Lower lobe of right lung (tissue), 2 donors: ENCODE results near the gene CCDC92. TPM values are rescaled to one million over a fixed set of nuclear protein-coding genes. Genes with fewer than 3 reads are reported as not detected.
"Not testable (repeated sequence)": the region's sequence is repeated elsewhere in the genome, so short reads cannot be mapped to it uniquely, and the experiment has no call there.

Source experiments
- ATAC-seq, 2 donors: fragments of 200-7000 bp; cut with Tn5 transposase; one replicate each; pipeline ENCODE4 v1.9.1; 2020 to 2022; ENCODE audit warnings: mild to moderate bottlenecking in 2 of 2, moderate library complexity in 2 of 2
- DNase-seq: peaks from one replicate; pipeline ENCODE4 v3.0.0-alpha.2; 2020
- H3K27ac ChIP-seq: fragments of 200-600 bp; one replicate; pipeline ENCODE4 v1.8.0; 2022
- H3K27me3 ChIP-seq: fragments of 200-600 bp; one replicate; pipeline ENCODE4 v1.8.0; 2022; ENCODE audit warnings: low read depth
- H3K36me3 ChIP-seq: fragments of 200-600 bp; one replicate; pipeline ENCODE4 v1.8.0; 2022; ENCODE audit warnings: mild to moderate bottlenecking
- H3K4me1 ChIP-seq: fragments of 200-600 bp; one replicate; pipeline ENCODE4 v1.8.0; 2022
- H3K4me3 ChIP-seq: fragments of 200-600 bp; one replicate; pipeline ENCODE4 v1.8.0; 2022; ENCODE audit warnings: mild to moderate bottlenecking
- H3K9me3 ChIP-seq: fragments of 200-600 bp; one replicate; pipeline ENCODE4 v1.8.0; 2022
- CTCF ChIP-seq: fragments of 200-600 bp; IDR thresholded peaks from one replicate; pipeline ENCODE4 v1.8.0; 2022; ENCODE audit warnings: antibody characterized with exemption, mild to moderate bottlenecking
- intact Hi-C: fragments of 100-400 bp; cut with DNase I; formaldehyde crosslinking; loops from one replicate; pipeline ENCODE4 v1.11.0; 2022
- total RNA-seq: library from RNA; stranded (reverse); fragmentation: NEBNext Ultra II Directional; extraction: Animal tissue kit (Norgen Biotek cat#: 25700); gene quantifications from one replicate; pipeline ENCODE4 v1.2.1, GENCODE V29; 2021
- donor health status: DM: no; HTN: yes; CAD: no; lungs with severe emphysema.

Gene CCDC92
- total RNA-seq, 1 donor from 2014 or later, result 47.6 TPM

DNA sequence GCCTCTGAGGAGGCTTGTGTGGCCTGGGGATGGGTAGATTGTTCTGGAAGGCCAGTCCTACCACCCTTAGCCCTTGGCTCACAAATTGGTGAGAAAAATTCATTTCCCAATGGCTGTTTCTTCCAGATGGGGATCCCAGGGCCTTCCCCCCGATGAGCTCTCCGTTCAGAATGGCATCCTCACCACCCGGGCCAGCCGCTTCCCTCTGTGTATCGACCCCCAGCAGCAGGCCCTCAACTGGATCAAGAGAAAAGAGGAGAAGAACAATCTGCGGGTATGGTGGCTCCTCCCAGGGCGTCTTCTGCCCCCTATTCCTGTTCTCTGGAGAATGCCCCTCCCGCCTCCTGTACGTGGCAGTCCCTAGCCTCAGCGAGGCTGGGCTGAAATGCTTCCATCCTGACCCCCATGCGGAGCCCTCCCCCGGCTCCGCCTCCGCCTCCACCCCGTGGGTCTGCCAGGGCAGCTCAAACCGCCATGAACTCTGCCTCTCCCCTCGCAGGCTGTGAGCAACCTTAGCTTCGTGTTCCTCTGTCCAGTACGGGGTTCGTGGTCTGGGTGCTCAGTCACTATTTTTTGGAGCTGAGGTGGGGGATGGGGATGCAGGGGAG lies 57.8 kb downstream of the CCDC92 start:
- H3K36me3 ChIP-seq, result no peaks in the 10 kb centered on the region
- ATAC-seq (no peak), DNase-seq (no peak)
- no peak overlapping the region for H3K27ac ChIP-seq
- no peaks in the 10 kb centered on the region for H3K9me3 ChIP-seq
- TF ChIP-seq CTCF, result no peak
- H3K27me3 ChIP-seq, result peaks cover 3% of the 10 kb centered on the region
- H3K4me3 ChIP-seq, result no peak overlapping the region
- H3K4me1 ChIP-seq, result no peaks in the 10 kb centered on the region
- intact Hi-C loops, result no loop called here

GRCh38 chr12:123912415-123913380 lies 59.9 kb downstream of the CCDC92 start:
- no peak overlapping the region for H3K27ac ChIP-seq
- no peaks in the 10 kb centered on the region for H3K9me3 ChIP-seq
- peaks cover 3% of the 10 kb centered on the region for H3K27me3 ChIP-seq
- TF ChIP-seq CTCF, result no peak
- ATAC-seq, result no peak
- intact Hi-C loops, result no loop called here
- no peak overlapping the region for H3K4me3 ChIP-seq
- no peaks in the 10 kb centered on the region for H3K36me3 ChIP-seq
- no peak for DNase-seq
- no peaks in the 10 kb centered on the region for H3K4me1 ChIP-seq

DNA sequence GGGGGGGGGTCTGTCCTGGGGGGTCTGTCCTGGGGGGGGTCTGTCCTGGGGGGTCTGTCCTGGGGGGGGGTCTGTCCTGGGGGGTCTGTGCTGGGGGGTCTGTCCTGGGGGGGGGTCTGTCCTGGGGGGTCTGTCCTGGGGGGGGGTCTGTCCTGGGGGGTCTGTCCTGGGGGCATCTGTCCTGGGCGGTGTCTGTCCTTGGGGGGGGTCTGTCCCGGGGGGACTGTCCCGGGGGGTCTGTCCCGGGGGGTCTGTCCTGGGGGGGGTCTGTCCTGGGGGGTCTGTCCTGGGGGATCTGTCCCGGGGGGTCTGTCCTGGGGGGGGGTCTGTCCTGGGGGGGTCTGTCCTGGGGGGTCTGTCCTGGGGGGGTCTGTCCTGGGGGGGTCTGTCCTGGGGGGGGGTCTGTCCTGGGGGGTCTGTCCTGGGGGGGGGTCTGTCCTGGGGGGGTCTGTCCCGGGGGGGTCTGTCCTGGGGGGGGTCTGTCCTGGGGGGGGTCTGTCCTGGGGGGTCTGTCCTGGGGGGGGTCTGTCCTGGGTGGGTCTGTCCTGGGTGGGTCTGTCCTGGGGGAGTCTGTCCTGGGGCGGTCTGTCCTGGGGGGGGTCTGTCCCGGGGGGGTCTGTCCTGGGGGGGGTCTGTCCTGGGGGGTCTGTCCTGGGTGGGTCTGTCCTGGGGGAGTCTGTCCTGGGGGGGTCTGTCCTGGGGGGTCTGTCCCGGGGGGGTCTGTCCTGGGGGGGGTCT lies 60.8 kb downstream of the CCDC92 start:
- intact Hi-C loops, H3K9me3 ChIP-seq, DNase-seq, H3K27ac ChIP-seq, H3K4me1 ChIP-seq, ATAC-seq, H3K36me3 ChIP-seq, H3K27me3 ChIP-seq, H3K4me3 ChIP-seq: not testable (repeated sequence)

- ATAC-seq, result no peak
- no peak overlapping the region for H3K27ac ChIP-seq
- no peaks in the 10 kb centered on the region for H3K4me1 ChIP-seq
- no peak for DNase-seq
- no peaks in the 10 kb centered on the region for H3K27me3 ChIP-seq
- intact Hi-C loops, result no loop called here
- no peaks in the 10 kb centered on the region for H3K9me3 ChIP-seq
- H3K36me3 ChIP-seq, result no peaks in the 10 kb centered on the region
- no peak for TF ChIP-seq CTCF
- no peak overlapping the region for H3K4me3 ChIP-seq
Measured at GRCh38 chr12:123910761-123911193, 61.9 kb downstream of the CCDC92 start.

GRCh38 chr12:123910057-123910456 lies 62.6 kb downstream of the CCDC92 start:
- no peak for TF ChIP-seq CTCF
- Histone ChIP-seq H3K27ac (no peak overlapping the region), H3K4me1 (no peaks in the 10 kb centered on the region), H3K27me3 (no peaks in the 10 kb centered on the region), H3K36me3 (no peaks in the 10 kb centered on the region), H3K4me3 (no peak overlapping the region), H3K9me3 (no peaks in the 10 kb centered on the region)
- DNase-seq, result no peak
- ATAC-seq, result no peak
- intact Hi-C loops, result no loop called here
